Activated CD4-positive, CD25-positive, alpha-beta regulatory T cell (primary cell): ENCODE measurements around the gene FDXR.
"Not testable (repeated sequence)": the region's sequence is repeated elsewhere in the genome, so short reads cannot be mapped to it uniquely, and the experiment has no call there.

Experiments used
- DNase-seq, 4 experiments: peaks; one replicate each; lab custom pipeline; 2025; lab: John Stamatoyannopoulos, UW

FDXR gene

GRCh38 chr17:74871356-74872076 is 1.3 kb downstream of the FDXR start:
- no peak for DNase-seq

- DNase-seq, result no peak
Observed at GRCh38 chr17:74870512-74870911, 2.3 kb downstream of the FDXR start.

- not testable (repeated sequence) for DNase-seq
Observed at GRCh38 chr17:74870028-74870427, 2.8 kb downstream of the FDXR start.

GRCh38 chr17:74868908-74869255 is 3.9 kb downstream of the FDXR start:
- no peak for DNase-seq

GRCh38 chr17:74868251-74868907 is 4.4 kb downstream of the FDXR start:
- no peak for DNase-seq

GRCh38 chr17:74866198-74866835 is 6.5 kb downstream of the FDXR start:
- no peak for DNase-seq

GRCh38 chr17:74865504-74866197 is 7.1 kb downstream of the FDXR start:
- no peak for DNase-seq

GRCh38 chr17:74864866-74865395 is 7.9 kb downstream of the FDXR start:
- peak; percentile 35 to 59 (median 43) for DNase-seq

GRCh38 chr17:74864297-74864865 is 8.4 kb downstream of the FDXR start:
- no peak for DNase-seq

GRCh38 chr17:74863420-74864296 is 9.1 kb downstream of the FDXR start:
- no peak for DNase-seq

GRCh38 chr17:74862919-74863318 is 9.9 kb downstream of the FDXR start:
- no peak for DNase-seq

- peak; percentile 34 to 48 (median 44) for DNase-seq
Observed at GRCh38 chr17:74862108-74862901, 10.5 kb downstream of the FDXR start.

- no peak for DNase-seq
Observed at GRCh38 chr17:74861662-74862107, 11.1 kb downstream of the FDXR start.

GRCh38 chr17:74860872-74861661 is 11.7 kb downstream of the FDXR start:
- no peak for DNase-seq

GRCh38 chr17:74860229-74860871 is 12.4 kb downstream of the FDXR start:
- DNase-seq, result no peak

GRCh38 chr17:74859459-74860228 is 13.2 kb downstream of the FDXR start, which contains the start of gene GRIN2C:
GRIN2C (minus strand) TSS chr17:74859885; CDS start chr17:74855092, 4,793 bp downstream.
- DNase-seq, result no peak

- DNase-seq, result no peak
Observed at GRCh38 chr17:74858672-74859458, 13.9 kb downstream of the FDXR start.
